H1 (cell line): Measurements from ENCODE around the gene FBXW8. TPM values are rescaled to one million over a fixed set of nuclear protein-coding genes. Genes with fewer than 3 reads are reported as not detected.

Source experiments
- CTCF ChIA-PET: fragments of 300-600 bp; sonication (Branson Sonifier 250); formaldehyde crosslinking; loops from one replicate; lab custom pipeline; 2021; ENCODE audit not compliant: partially characterized antibody; lab: Charles Lee
- POLR2A ChIA-PET: fragments of 300-600 bp; sonication (Branson Sonifier 250); formaldehyde crosslinking; loops from one replicate; lab custom pipeline; 2021; ENCODE audit warnings: inconsistent platforms; ENCODE audit not compliant: partially characterized antibody; lab: Charles Lee
- DNase-seq, 2 experiments: peaks; one replicate each; pipeline versions ENCODE4 v3.0.0 to v3.0.0-alpha.2; 2010 to 2022; ENCODE audit warnings: low spot score in 2 of 2, low read depth in 1 of 2, mixed read lengths in 1 of 2
- FAIRE-seq: peaks from 2 replicates; lab custom pipeline; 2011; peaks lifted over from hg19 to GRCh38; lab: Jason Lieb, UNC
- H2AFZ ChIP-seq: 2 replicates; pipeline ENCODE4 v1.8.1; 2012; ENCODE audit warnings: low read length, inconsistent platforms
- H2AK5ac ChIP-seq: 2 replicates; pipeline ENCODE4 v1.6.1; 2013; ENCODE audit warnings: low read depth, low read length
- H2BK120ac ChIP-seq: replicated peaks from 2 replicates; pipeline ENCODE3; 2013; ENCODE audit warnings: low read depth, low read length, inconsistent platforms
- H2BK12ac ChIP-seq: 2 replicates; pipeline ENCODE4 v1.6.1; 2013; ENCODE audit warnings: low read depth, low read length
- H2BK15ac ChIP-seq: 2 replicates; pipeline ENCODE4 v1.6.1; 2013; ENCODE audit warnings: low read length
- H2BK20ac ChIP-seq: 2 replicates; pipeline ENCODE4 v1.6.1; 2013; ENCODE audit warnings: low read length
- H2BK5ac ChIP-seq: 2 replicates; pipeline ENCODE4 v1.6.1; 2013; ENCODE audit warnings: low read depth, low read length
- H3K14ac ChIP-seq: 2 replicates; pipeline ENCODE4 v1.6.1; 2013; ENCODE audit warnings: inconsistent platforms; ENCODE audit not compliant: insufficient read length
- H3K18ac ChIP-seq: 2 replicates; pipeline ENCODE4 v1.6.1; 2013; ENCODE audit warnings: low read length; ENCODE audit errors: extremely low read depth
- H3K23ac ChIP-seq: 2 replicates; pipeline ENCODE4 v1.6.1; 2013; ENCODE audit warnings: inconsistent platforms; ENCODE audit not compliant: insufficient read length
- H3K23me2 ChIP-seq: 2 replicates; pipeline ENCODE4 v1.6.1; 2013; ENCODE audit warnings: low read depth, low read length
- H3K27ac ChIP-seq: 2 replicates; pipeline ENCODE4 v1.6.1; 2011; ENCODE audit warnings: low read depth, low read length, inconsistent platforms
- H3K27me3 ChIP-seq, 4 experiments: replicated peaks in 1 of 4; 1 replicate in 1 of 4; 2 replicates in 3 of 4; pipeline versions ENCODE4 v1.6.1 to v1.8.1; 2011 to 2013; ENCODE audit warnings: low read length in 3 of 4, mild to moderate bottlenecking in 3 of 4, inconsistent platforms in 2 of 4, mixed read lengths in 2 of 4, moderate library complexity in 1 of 4; ENCODE audit not compliant: control insufficient read depth in 3 of 4, insufficient read depth in 3 of 4; ENCODE audit errors: extremely low read depth in 1 of 4
- H3K36me3 ChIP-seq, 4 experiments: 2 replicates each; pipeline versions ENCODE4 v1.6.1 to v1.8.1; 2011 to 2013; ENCODE audit warnings: mild to moderate bottlenecking in 4 of 4, low read length in 3 of 4, moderate library complexity in 2 of 4, control low read depth in 1 of 4, inconsistent platforms in 1 of 4; ENCODE audit not compliant: insufficient read depth in 4 of 4, control insufficient read depth in 2 of 4
- H3K4ac ChIP-seq: replicated peaks from 2 replicates; pipeline ENCODE3; 2013; ENCODE audit warnings: low read length, low read depth, mixed read lengths, inconsistent platforms; ENCODE audit not compliant: insufficient read length
- H3K4me1 ChIP-seq, 4 experiments: replicated peaks in 1 of 4; 1 replicate in 1 of 4; 2 replicates in 3 of 4; pipeline versions ENCODE4 v1.6.1 to v1.8.1; 2011 to 2013; ENCODE audit warnings: low read length in 3 of 4, inconsistent platforms in 2 of 4, mixed read lengths in 1 of 4; ENCODE audit not compliant: insufficient read depth in 4 of 4, control insufficient read depth in 3 of 4
- H3K4me2 ChIP-seq, 2 experiments: 2 replicates each; pipeline versions ENCODE4 v1.6.1 to v1.8.1; 2011 to 2013; ENCODE audit warnings: low read depth in 2 of 2, low read length in 2 of 2, control low read depth in 1 of 2, inconsistent platforms in 1 of 2, mild to moderate bottlenecking in 1 of 2; ENCODE audit not compliant: insufficient read depth in 1 of 2
- H3K4me3 ChIP-seq, 4 experiments: fragments of 200-600, 300-600 bp in 1 of 4; sonication (generic), shearing (Covaris generic), sonication (Bioruptor Twin) in 1 of 4; 2 replicates each; pipeline versions ENCODE4 v1.5.1 to v1.8.1; 2011 to 2016; ENCODE audit warnings: low read length in 4 of 4, low read depth in 3 of 4, control low read depth in 2 of 4, inconsistent platforms in 2 of 4, mild to moderate bottlenecking in 2 of 4, mixed read lengths in 1 of 4, moderate library complexity in 1 of 4; ENCODE audit not compliant: insufficient read depth in 2 of 4; ENCODE audit errors: extremely low read depth in 1 of 4
- H3K56ac ChIP-seq: replicated peaks from 2 replicates; pipeline ENCODE3; 2013; ENCODE audit warnings: low read depth, mild to moderate bottlenecking, mixed read lengths, low read length, inconsistent platforms; ENCODE audit not compliant: insufficient read length
- H3K79me1 ChIP-seq: 2 replicates; pipeline ENCODE4 v1.6.1; 2013; ENCODE audit warnings: low read depth, low read length, control low read depth
- H3K79me2 ChIP-seq, 2 experiments: 2 replicates each; pipeline versions ENCODE4 v1.6.1 to v1.8.1; 2012 to 2013; ENCODE audit warnings: low read length in 2 of 2, mild to moderate bottlenecking in 2 of 2, inconsistent platforms in 1 of 2; ENCODE audit not compliant: insufficient read depth in 2 of 2, control insufficient read depth in 1 of 2
- H3K9ac ChIP-seq, 4 experiments: replicated peaks in 1 of 4; 1 replicate in 1 of 4; 2 replicates in 3 of 4; pipeline versions ENCODE4 v1.6.1 to v1.8.1; 2011 to 2013; ENCODE audit warnings: low read depth in 3 of 4, low read length in 3 of 4, control low read depth in 2 of 4, mild to moderate bottlenecking in 2 of 4, moderate library complexity in 2 of 4, inconsistent platforms in 1 of 4; ENCODE audit errors: extremely low read depth in 1 of 4
- H3K9me3 ChIP-seq, 2 experiments: 2 replicates each; pipeline versions ENCODE4 v1.6.1 to v1.8.1; 2012 to 2013; ENCODE audit warnings: mild to moderate bottlenecking in 2 of 2, moderate library complexity in 2 of 2, control low read depth in 1 of 2, inconsistent platforms in 1 of 2, low read depth in 1 of 2, low read length in 1 of 2, mixed read lengths in 1 of 2; ENCODE audit not compliant: insufficient read depth in 2 of 2
- H4K20me1 ChIP-seq, 2 experiments: replicated peaks in 1 of 2; 2 replicates each; pipeline versions ENCODE3 to v1.8.1; 2011 to 2013; ENCODE audit warnings: inconsistent platforms in 2 of 2, low read length in 2 of 2, mild to moderate bottlenecking in 1 of 2; ENCODE audit not compliant: insufficient read depth in 2 of 2, control insufficient read depth in 1 of 2
- H4K5ac ChIP-seq: 2 replicates; pipeline ENCODE4 v1.6.1; 2013; ENCODE audit warnings: low read length, low read depth, mixed read lengths, inconsistent platforms; ENCODE audit not compliant: insufficient read length
- H4K8ac ChIP-seq: 2 replicates; pipeline ENCODE4 v1.8.0; 2013; ENCODE audit warnings: mild to moderate bottlenecking, moderate library complexity, low read length, inconsistent platforms; ENCODE audit not compliant: insufficient read depth; ENCODE audit errors: extremely low read depth
- H4K91ac ChIP-seq: replicated peaks from 2 replicates; pipeline ENCODE3; 2013; ENCODE audit warnings: low read length, mixed read lengths, inconsistent platforms; ENCODE audit not compliant: insufficient read length
- NANOG ChIP-seq: IDR thresholded peaks from 2 replicates; pipeline ENCODE4 v1.6.1; 2011; ENCODE audit warnings: low read length, low read depth, mild to moderate bottlenecking, inconsistent platforms; ENCODE audit not compliant: insufficient read depth, poor library complexity, severe bottlenecking
- WGBS, 2 experiments: shearing (Covaris generic) in 1 of 2; methylation state at CpG; one replicate each; pipeline versions ENCODE4 v1.1.6 to v1.1.7; 2013 to 2015; ENCODE audit warnings: low lambda C conversion rate in 2 of 2, mixed read lengths in 2 of 2, inconsistent platforms in 1 of 2, low coverage in 1 of 2, missing lambda C conversion rate in 1 of 2; ENCODE audit not compliant: insufficient replicate concordance in 2 of 2, insufficient coverage in 1 of 2, insufficient read length in 1 of 2; ENCODE audit errors: extremely low coverage in 1 of 2, missing lambda C conversion rate in 1 of 2; 5-methylcytosine and 5-hydroxymethylcytosine counted together
- polyA plus RNA-seq, 7 experiments: library from polyadenylated mRNA; depleted of rRNA in 3 of 7; stranded (reverse) in 5 of 7; unstranded in 2 of 7; fragments of >200 nt in 5 of 7; fragments of 200-250 nt in 2 of 7; gene quantifications; 1 replicate in 5 of 7; 2 replicates in 1 of 7; 4 replicates in 1 of 7; pipeline versions ENCODE4 v1.2.1 to v1.2.3, GENCODE V29; 2011 to 2013; ENCODE audit warnings: missing spikeins in 2 of 7, mixed read lengths in 2 of 7
- total RNA-seq: library from RNA; stranded (reverse); fragmentation: NEBNext Ultra II Directional; extraction: Animal tissue kit (Norgen Biotek cat#: 25700); gene quantifications from 2 replicates; pipeline ENCODE4 v1.2.1, GENCODE V29; 2021

The FBXW8 gene
- total and polyA plus RNA-seq, 2 of the 8 experiments (the other 6 are each of a cell fraction or from before 2014, with no cell fraction given) = 15.8 to 16.0 TPM

DNA sequence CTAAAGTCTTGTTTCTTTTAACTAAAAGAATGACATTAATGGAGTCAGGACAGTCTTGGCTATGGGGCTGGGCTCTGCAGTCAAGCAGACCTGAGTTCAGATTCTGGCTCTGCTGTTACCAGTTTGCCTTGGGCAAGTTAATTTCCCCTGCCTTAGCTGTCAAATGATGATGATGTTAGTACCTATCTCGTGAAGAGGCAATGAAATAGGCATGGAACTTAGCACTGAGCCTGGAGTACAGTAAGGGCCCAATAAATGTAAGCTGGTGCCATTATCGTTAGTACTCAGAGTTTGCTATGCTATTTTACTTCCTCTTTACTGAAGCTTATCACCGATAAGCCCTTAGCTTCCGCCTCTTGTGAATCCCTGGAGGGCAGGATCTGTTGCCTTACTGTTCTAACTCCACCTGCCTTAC lies 8.5 kb downstream of the FBXW8 start:
- Histone ChIP-seq H2BK12ac (no peak overlapping the region), H3K27me3 (no peaks in the 10 kb centered on the region), H2BK20ac (no peak overlapping the region), H3K4ac (no peak overlapping the region), H3K79me2 (peaks cover 0 to 15% of the 10 kb centered on the region in 2 experiments; a peak in 2 of 4 replicates), H3K23ac (no peak overlapping the region), H4K5ac (no peak overlapping the region), H3K9me3 (no peaks in the 10 kb centered on the region), H3K18ac (no peak overlapping the region), H4K20me1 (peaks cover 0 to 2% of the 10 kb centered on the region in 2 experiments), H3K79me1 (peaks cover 3% of the 10 kb centered on the region; the same call in 1 of the 2 replicates), H3K36me3 (peaks cover 0 to 4% (median 0%) of the 10 kb centered on the region in 4 experiments; a peak in 1 of 8 replicates), H4K8ac (no peak overlapping the region), H3K14ac (no peak overlapping the region), H2AFZ (no peak overlapping the region), H2BK5ac (no peak overlapping the region), H3K56ac (no peak overlapping the region), H3K23me2 (no peaks in the 10 kb centered on the region), H2AK5ac (no peak overlapping the region), H3K9ac (no peak overlapping the region), H3K4me3 (no peak overlapping the region), H2BK120ac (no peak overlapping the region), H2BK15ac (no peak overlapping the region), H3K27ac (no peak overlapping the region), H3K4me2 (no peak overlapping the region), H4K91ac (no peak overlapping the region), H3K4me1 (no peaks in the 10 kb centered on the region)
- FAIRE-seq = no peak
- no peak for DNase-seq
- POLR2A ChIA-PET = interaction anchor here (0.8 to 1.6 kb wide), 2 partner anchors 8 to 10 kb away, joined by 3 to 6 read pairs; partner anchors contain the start of gene FBXW8
- 91% methylated on average over 4 of the region's 4 CpGs; no CpG with 5 or more reads in 1 of the 2 experiments for WGBS, 2 experiments
- CTCF ChIA-PET = interaction anchor here (1.1 to 1.4 kb wide), 3 partner anchors 36 to 56 kb away, joined by 3 to 4 read pairs (median 4); no protein-coding TSS in a partner anchor
- no peak for TF ChIP-seq NANOG
